Small intestine (tissue), 7 donors: Measurements from ENCODE around the gene HPCAL4. TPM values are rescaled to one million over a fixed set of nuclear protein-coding genes. Genes with fewer than 3 reads are reported as not detected.

Experiments
- DNase-seq, 2 donors: peaks; one replicate each; pipeline versions ENCODE4 v3.0.0 to v3.0.0-alpha.2; 2013
- FAIRE-seq: peaks from 2 replicates; lab custom pipeline; 2012; peaks lifted over from hg19 to GRCh38; lab: Jason Lieb, UNC
- H3K27ac ChIP-seq, 3 donors: one replicate each; pipeline ENCODE4 v1.5.1; 2013; ENCODE audit warnings: low read length in 2 of 3, mild to moderate bottlenecking in 2 of 3, control low read depth in 1 of 3, inconsistent platforms in 1 of 3, low read depth in 1 of 3, moderate library complexity in 1 of 3
- H3K27me3 ChIP-seq, 3 donors: one replicate each; pipeline ENCODE4 v1.6.1; 2013; ENCODE audit warnings: low read length in 3 of 3, inconsistent platforms in 1 of 3; ENCODE audit not compliant: control insufficient read depth in 3 of 3, insufficient read depth in 3 of 3
- H3K36me3 ChIP-seq, 3 donors: one replicate each; pipeline ENCODE4 v1.6.1; 2013; ENCODE audit warnings: low read length in 3 of 3, inconsistent platforms in 1 of 3, low read depth in 1 of 3, mild to moderate bottlenecking in 1 of 3, moderate library complexity in 1 of 3; ENCODE audit not compliant: control insufficient read depth in 3 of 3, insufficient read depth in 2 of 3
- H3K4me1 ChIP-seq, 3 donors: one replicate each; pipeline ENCODE4 v1.6.1; 2013; ENCODE audit warnings: low read length in 2 of 3, inconsistent platforms in 1 of 3, low read depth in 1 of 3, mild to moderate bottlenecking in 1 of 3, moderate library complexity in 1 of 3; ENCODE audit not compliant: control insufficient read depth in 3 of 3, insufficient read depth in 2 of 3
- H3K4me3 ChIP-seq, 3 donors: one replicate each; pipeline ENCODE4 v1.5.1; 2013; ENCODE audit warnings: low read length in 3 of 3, control low read depth in 1 of 3, inconsistent platforms in 1 of 3, low read depth in 1 of 3, mild to moderate bottlenecking in 1 of 3, moderate library complexity in 1 of 3
- H3K9me3 ChIP-seq, 2 donors: one replicate each; pipeline ENCODE4 v1.6.1; 2013; ENCODE audit warnings: low read depth in 1 of 2, low read length in 1 of 2; ENCODE audit not compliant: control insufficient read depth in 2 of 2, insufficient read depth in 1 of 2
- WGBS, 3 donors: extraction: QIAGEN DNeasy Blood & Tissue Kit; methylation state at CpG; one replicate each; pipeline ENCODE4 v1.1.7; 2013; 5-methylcytosine and 5-hydroxymethylcytosine counted together
- polyA plus RNA-seq, 4 donors: library from polyadenylated mRNA; stranded (reverse) in 3 of 4; unstranded in 1 of 4; fragments of 200-250 nt in 3 of 4; fragments of 120-200 nt in 1 of 4; gene quantifications; one replicate each; pipeline versions ENCODE4 v1.2.1 to v1.2.3, GENCODE V29; 2013
- donor health status: healthy with polysubstance abuse.
- donor health status: control.
- donor health status: control.
- donor health status: Bipolar disorder and iron deficiency.
- donor health status: healthy.

The HPCAL4 gene
- polyA plus RNA-seq, 4 donors = 0.10 to 0.27 (median 0.22) TPM

GRCh38 chr1:39659538-39659937 lies 31.7 kb downstream of the HPCAL4 start:
- WGBS, 3 donors = 76 to 89% (median 88%) methylated on average over 5 of the region's 5 CpGs
- no peak overlapping the region for H3K27ac ChIP-seq
- H3K36me3 ChIP-seq = no peaks in the 10 kb centered on the region
- H3K4me1 ChIP-seq = peaks cover 0 to 2% (median 0%) of the 10 kb centered on the region in 3 donors
- no peaks in the 10 kb centered on the region for H3K9me3 ChIP-seq
- FAIRE-seq = no peak
- DNase-seq = no peak
- H3K4me3 ChIP-seq = no peak overlapping the region
- peaks cover 0 to 13% (median 0%) of the 10 kb centered on the region in 3 donors for H3K27me3 ChIP-seq

- Histone ChIP-seq H3K9me3 (no peaks in the 10 kb centered on the region), H3K4me1 (peaks cover 0 to 2% (median 0%) of the 10 kb centered on the region in 3 donors), H3K27ac (no peak overlapping the region), H3K36me3 (no peaks in the 10 kb centered on the region), H3K4me3 (no peak overlapping the region), H3K27me3 (peaks cover 0 to 17% (median 0%) of the 10 kb centered on the region in 3 donors)
- DNase-seq (no peak), FAIRE-seq (no peak)
- WGBS, 3 donors = 93 to 96% (median 93%) methylated on average over 12 of the region's 12 CpGs
Observed at GRCh38 chr1:39659110-39659509, 32.1 kb downstream of the HPCAL4 start.

GRCh38 chr1:39657923-39658485 lies 33.2 kb downstream of the HPCAL4 start:
- Histone ChIP-seq H3K36me3 (no peaks in the 10 kb centered on the region), H3K27me3 (peaks cover 0 to 24% (median 0%) of the 10 kb centered on the region in 3 donors), H3K9me3 (no peaks in the 10 kb centered on the region), H3K4me1 (peaks cover 0 to 2% (median 0%) of the 10 kb centered on the region in 3 donors), H3K27ac (no peak overlapping the region), H3K4me3 (no peak overlapping the region)
- DNase-seq (peak; percentile 63 to 74), FAIRE-seq (no peak)
- WGBS, 3 donors = 20 to 26% (median 25%) methylated on average over 6 of the region's 6 CpGs

- H3K27me3 ChIP-seq = peaks cover 0 to 20% (median 0%) of the 10 kb centered on the region in 3 donors
- H3K4me3 ChIP-seq = no peak overlapping the region
- H3K4me1 ChIP-seq = peaks cover 0 to 2% (median 0%) of the 10 kb centered on the region in 3 donors
- H3K36me3 ChIP-seq = no peaks in the 10 kb centered on the region
- FAIRE-seq = no peak
- DNase-seq = no peak
- no peaks in the 10 kb centered on the region for H3K9me3 ChIP-seq
- H3K27ac ChIP-seq = no peak overlapping the region
- 76 to 97% (median 88%) methylated on average over 3 of the region's 3 CpGs for WGBS, 3 donors
Observed at GRCh38 chr1:39657402-39657801, 33.8 kb downstream of the HPCAL4 start.

- H3K27ac ChIP-seq = no peak overlapping the region
- FAIRE-seq = no peak
- H3K36me3 ChIP-seq = no peaks in the 10 kb centered on the region
- H3K27me3 ChIP-seq = peaks cover 0 to 20% (median 0%) of the 10 kb centered on the region in 3 donors
- no peak for DNase-seq
- 84 to 86% (median 85%) methylated on average over 2 of the region's 2 CpGs for WGBS, 3 donors
- H3K4me3 ChIP-seq = no peak overlapping the region
- H3K4me1 ChIP-seq = peaks cover 0 to 2% (median 0%) of the 10 kb centered on the region in 3 donors
- H3K9me3 ChIP-seq = no peaks in the 10 kb centered on the region
Observed at GRCh38 chr1:39656391-39656790, 34.8 kb downstream of the HPCAL4 start.

- DNase-seq = no peak
Observed at GRCh38 chr1:39655578-39656268, 35.5 kb downstream of the HPCAL4 start.

GRCh38 chr1:39654291-39654690 lies 36.9 kb downstream of the HPCAL4 start:
- no peak for FAIRE-seq
- WGBS, 3 donors = 69 to 75% (median 69%) methylated on average over 7 of the region's 7 CpGs

More at GRCh38 chr1:39655578-39656268, 35.5 kb downstream of the HPCAL4 start:
- peaks cover 0 to 20% (median 0%) of the 10 kb centered on the region in 3 donors for H3K27me3 ChIP-seq
- H3K4me3 ChIP-seq = no peak overlapping the region
- FAIRE-seq = no peak
- H3K4me1 ChIP-seq = peaks cover 0 to 2% (median 0%) of the 10 kb centered on the region in 3 donors
- no peaks in the 10 kb centered on the region for H3K9me3 ChIP-seq
- 76 to 79% (median 78%) methylated on average over 5 of the region's 5 CpGs for WGBS, 3 donors
- H3K27ac ChIP-seq = no peak overlapping the region
- H3K36me3 ChIP-seq = no peaks in the 10 kb centered on the region

GRCh38 chr1:39653546-39654031 lies 37.6 kb downstream of the HPCAL4 start:
- Histone ChIP-seq H3K4me3 (no peak overlapping the region), H3K36me3 (no peaks in the 10 kb centered on the region), H3K9me3 (no peaks in the 10 kb centered on the region), H3K4me1 (peaks cover 0 to 2% (median 0%) of the 10 kb centered on the region in 3 donors), H3K27ac (no peak overlapping the region), H3K27me3 (peaks cover 0 to 20% (median 0%) of the 10 kb centered on the region in 3 donors)
- FAIRE-seq (no peak), DNase-seq (peak; percentile 63 to 88)
- WGBS, 3 donors = 4 to 5% (median 5%) methylated on average over 8 of the region's 8 CpGs

More at GRCh38 chr1:39654291-39654690, 36.9 kb downstream of the HPCAL4 start:
- Histone ChIP-seq H3K27me3 (peaks cover 0 to 20% (median 0%) of the 10 kb centered on the region in 3 donors), H3K4me3 (no peak overlapping the region), H3K27ac (no peak overlapping the region), H3K36me3 (no peaks in the 10 kb centered on the region), H3K4me1 (peaks cover 0 to 2% (median 0%) of the 10 kb centered on the region in 3 donors), H3K9me3 (no peaks in the 10 kb centered on the region)
- DNase-seq = no peak
